ENCODE measurements around the gene LRBA.

LRBA gene

DNA sequence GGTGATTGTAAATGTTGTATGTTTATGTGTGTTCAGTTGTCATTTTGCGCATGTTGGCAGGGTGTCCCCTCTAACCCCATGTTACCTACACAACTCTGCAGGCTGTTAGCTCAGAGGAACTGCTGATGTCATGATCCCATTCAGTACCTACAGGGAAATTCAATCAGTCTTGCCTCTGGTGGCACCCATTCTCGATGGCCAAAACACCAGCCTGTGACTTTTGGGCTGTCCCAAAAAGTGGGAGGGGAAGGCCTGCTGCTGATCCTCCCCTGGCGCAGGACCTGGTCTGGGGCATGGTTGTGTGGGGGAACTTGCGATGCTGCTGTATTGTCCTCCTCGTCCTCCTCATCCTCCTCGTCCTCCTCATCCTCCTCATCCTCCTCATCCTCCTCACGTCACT lies 762.3 kb downstream of the LRBA start:
- DNase-seq, result no peak

DNA sequence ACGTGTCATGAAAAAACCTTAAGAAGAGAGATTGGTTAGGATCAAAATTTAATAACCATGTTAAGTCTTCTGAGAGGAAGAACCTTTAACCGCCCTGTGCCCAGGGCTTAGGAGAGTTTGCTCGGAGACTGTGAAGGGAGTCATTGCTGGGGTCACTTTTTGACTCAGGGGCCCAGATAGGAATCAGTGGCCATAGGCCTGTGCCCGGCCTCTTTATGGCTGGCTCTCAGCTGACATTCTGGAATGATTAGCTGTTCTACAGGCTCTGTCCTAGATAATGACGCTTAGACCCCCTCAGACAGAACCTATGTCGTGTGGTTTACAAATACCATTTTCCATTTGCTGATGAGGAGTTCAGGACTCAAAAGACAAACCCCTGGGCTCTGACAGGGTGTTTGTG lies 762.8 kb downstream of the LRBA start:
- DNase-seq, result no peak

DNA sequence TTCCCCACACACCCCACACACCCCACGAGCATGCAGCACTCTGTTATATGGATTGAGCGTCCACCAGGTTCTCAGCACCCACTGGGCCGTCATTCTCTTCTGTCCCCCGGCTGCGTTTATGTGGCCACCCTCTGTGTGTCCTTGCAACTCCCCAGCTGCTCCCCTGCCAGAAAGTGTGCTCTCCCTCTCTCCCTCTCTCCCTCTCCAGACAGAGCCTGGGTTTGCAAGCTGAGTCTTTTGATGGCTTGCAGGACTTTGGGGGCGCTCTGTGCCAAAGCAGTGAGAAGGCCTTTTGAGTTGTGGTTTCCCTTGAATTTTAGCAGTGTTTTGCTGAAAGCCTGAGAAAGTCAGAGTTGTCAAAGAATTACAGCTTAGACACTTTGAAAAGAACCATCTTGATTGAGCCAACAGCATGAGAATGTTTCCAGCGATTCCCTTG lies 763.3 kb downstream of the LRBA start:
- DNase-seq, result no peak

DNA sequence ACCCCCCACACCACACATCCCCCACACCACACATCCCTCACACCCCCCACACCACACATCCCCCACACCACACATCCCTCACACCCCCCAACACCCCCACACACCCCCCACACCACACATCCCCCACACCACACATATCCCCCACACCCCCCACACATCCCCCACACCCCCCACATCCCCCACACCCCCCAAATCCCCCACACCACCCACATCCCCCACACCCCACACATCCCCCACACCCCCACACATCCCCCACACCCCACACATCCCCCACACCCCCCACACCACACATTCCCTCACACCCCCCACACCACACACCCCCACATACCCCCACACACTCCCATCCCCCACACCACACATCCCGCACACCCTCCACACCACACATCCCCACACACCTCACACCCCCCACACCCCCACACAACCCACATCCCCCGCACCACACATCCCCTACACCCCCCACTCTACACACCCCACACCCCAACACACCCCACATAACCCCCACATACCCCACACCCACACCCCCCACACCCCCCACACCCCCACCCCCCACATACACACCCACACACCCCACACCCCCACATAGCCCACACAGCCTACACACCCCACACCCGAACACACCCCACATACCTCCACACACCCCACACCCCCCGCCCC lies 764.0 kb downstream of the LRBA start:
- DNase-seq, result no peak

DNA sequence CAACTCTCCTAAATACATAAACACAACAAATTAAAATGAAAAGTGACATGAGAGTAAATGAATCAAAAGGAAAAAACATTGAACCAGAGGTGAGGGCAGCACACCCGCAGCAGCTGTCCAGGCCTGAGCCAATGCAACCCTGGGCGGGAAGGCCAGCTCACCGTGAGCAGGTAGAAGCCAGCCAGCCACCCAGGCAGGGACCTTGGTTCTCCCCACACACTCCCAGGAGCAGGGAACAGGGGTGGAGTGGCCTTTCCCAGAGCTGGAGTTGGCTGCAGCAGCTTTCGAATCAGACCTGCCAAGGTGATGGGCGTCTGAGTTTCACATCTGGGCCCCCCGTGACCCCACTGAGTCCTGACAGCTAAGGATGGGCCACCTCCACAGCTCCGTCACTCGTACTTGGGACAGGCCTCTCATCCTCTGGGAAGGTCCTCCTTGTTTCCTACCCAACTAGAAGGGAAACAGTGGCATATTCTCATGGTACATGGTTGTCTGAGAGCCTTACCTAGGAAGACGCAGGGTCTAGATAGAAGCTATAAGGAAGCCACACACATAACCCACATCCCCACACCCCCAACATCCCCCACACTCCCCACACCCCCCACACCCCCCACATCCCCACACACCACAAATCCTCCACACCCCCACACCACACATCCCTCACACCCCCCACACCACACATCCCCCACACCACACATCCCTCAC lies 764.6 kb downstream of the LRBA start:
- no peak for DNase-seq

DNA sequence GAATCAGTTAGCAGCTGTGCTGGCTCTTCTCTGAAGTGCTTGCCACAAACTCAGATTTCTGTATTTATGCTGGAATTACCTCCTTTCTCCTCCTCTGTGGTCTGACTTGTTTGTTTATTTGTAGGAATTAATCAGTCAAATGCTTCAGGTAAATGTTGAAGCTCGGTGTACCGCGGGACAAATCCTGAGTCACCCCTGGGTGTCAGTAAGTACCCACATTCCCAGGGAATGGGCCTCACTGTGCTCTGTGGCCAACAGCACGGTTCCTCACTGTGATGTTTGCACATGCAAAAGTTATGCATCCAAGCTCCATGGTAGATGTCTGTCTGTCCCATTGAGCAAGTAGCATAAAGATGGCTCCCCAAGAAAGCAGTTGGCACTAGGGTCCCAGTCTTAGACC lies 766.9 kb downstream of the LRBA start:
- DNase-seq, result no peak

DNA sequence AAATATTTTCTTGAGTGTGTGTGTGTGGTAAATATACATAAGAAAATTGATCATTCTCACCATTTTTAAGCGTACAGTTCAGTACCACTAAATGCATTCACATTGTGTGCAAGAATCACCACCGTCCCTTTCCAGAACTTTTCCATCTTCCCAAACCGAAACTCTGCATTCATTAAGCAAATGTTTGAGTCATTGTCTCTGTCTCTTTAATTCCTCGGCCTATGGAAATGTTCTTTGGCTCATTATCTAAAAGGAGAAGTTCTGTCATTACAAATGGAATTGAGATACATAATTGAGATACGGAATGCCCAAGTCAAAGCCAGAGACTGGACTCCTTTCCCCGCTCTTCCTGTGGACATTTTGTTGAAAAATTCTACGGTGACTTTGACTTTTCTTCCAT lies 767.9 kb downstream of the LRBA start:
- DNase-seq, result no peak

DNA sequence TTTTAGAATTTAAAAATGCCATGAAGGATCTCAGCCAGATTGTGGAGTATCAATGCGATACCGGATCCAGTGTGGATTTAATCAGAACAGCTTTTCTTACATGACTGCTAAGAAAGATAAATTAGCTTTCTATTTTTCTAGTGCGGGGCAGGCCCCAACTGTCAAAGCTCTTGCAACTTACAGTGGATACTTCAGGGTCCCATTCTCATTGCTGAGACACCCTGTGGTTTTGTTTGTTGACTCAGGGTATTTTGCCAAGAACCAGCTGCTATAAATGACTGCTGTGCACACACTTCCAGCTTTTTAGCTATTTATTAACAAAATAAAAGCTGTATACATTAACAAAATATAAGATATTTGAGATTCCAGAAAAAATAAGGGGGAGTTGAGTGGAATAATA lies 770.5 kb downstream of the LRBA start:
- no peak for DNase-seq

DNA sequence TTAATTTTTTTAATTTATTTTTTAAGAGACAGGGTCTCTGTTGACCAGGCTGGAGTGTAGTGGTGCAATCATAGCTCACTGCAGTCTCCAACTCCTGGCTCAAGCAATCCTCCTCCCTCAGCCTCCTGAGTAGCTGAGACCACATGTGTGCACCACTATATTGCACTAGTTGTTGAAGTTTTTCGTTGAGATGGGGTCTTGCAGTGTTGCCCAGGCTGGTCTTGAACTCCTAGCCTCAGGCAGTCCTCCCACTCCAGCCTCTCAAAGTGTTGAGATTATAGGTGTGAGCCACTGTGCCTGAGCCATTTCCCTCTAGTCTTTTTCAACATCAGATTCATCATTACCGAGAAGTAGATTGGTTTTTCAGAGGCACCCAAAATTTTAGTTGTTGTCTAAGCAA lies 771.2 kb downstream of the LRBA start:
- DNase-seq, result no peak

DNA sequence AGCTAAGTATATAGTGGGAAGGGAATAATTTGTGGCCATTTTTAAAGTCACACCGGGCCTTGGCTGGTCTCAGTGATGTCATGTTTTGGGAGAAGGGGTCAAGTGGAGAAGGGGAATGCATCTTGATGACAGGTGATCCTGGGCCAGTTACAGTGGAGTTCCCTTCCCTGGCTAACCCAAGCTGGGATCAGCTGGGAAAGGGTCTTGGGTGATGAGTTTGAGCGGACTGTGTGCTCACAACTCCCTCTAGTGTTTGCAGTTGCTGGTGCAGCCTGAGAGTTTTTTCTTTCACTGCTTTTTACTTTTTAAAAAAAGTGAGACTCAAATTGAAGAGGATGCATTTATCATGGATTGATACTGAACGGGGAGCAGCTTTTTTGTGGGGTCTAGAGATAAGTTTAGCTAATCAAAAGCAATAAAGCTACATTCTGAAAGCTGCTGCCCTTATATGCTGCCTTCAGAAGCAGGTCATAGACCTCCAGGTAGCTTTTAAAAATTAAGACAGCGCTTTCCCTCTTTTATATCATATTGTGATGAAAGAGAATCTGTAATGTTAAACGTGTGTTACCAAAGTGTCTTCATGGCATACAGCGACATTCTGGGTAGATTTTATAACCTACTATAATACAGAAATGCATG lies 772.1 kb downstream of the LRBA start:
- DNase-seq, result peak; percentile 43

DNA sequence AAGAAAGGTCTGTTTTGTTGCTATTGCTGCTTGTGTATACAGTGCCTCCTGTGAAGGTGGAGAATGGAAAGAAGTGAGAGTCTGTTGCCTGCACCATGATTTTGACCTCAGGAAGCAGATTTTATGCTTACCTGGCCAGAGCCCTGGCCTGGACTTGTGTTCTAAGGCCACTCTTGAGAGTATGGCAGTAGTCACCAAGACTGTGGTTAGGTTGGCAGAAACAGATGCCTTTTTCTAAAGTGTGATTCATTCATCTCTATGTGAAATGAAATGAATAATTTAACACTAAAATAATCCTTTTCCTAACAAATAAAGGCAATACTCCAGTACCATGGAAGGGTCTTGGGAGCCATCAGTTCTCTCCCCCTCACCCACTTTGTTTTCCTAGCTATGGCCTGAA lies 775.1 kb downstream of the LRBA start:
- DNase-seq, result no peak

DNA sequence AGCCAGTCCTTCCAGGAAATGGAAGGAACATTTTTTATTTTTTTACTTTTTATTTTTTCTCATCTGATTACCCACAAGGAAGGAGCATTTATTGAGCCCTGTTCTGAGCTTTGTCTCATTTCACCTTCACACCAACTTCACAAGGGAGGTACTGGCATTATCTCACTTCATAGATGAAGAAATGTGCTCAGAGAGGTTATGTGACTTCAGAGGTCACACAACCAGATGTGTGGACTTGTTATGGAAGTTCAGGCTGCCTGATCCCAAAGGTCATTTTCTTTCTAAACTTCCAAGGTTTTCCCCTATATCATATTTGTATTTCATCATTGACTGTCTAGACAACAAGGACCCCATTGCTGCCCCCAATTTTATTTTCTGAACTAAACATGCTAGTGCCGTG lies 776.5 kb downstream of the LRBA start:
- no peak for DNase-seq

DNA sequence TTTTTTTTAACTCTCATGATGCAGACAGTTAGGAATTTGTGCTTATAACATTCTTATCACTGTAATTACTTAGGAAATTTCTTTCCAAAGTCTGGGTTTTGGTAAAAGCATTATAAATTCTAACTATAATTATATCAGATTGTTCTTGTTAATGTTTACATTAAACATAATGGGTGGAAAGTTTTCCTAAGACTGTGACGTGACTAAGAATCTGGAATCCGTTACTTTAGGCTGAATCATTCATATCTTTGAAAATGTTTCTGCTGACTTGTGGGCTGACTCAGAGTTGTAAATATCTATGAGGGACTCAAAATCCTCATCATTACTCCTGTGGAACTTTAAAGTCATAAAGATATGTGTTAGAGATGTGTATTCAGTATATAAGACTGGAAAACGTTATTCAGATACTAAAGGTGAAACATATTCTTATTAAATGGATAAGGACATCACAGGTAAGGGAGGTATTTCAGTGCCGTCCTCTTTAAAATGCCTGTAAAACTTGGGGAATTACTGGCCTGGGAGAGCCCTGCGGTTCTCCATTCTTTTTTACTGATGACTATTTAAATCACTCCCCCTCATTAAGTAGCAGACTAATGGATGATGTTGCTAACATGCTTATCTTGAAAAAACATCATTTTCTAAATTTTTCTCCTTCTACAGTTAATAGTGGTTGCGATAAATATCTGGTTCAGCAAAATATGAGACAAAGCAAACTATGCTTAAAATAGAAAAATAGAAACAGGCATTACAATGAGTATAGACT lies 777.8 kb downstream of the LRBA start:
- DNase-seq, result no peak

DNA sequence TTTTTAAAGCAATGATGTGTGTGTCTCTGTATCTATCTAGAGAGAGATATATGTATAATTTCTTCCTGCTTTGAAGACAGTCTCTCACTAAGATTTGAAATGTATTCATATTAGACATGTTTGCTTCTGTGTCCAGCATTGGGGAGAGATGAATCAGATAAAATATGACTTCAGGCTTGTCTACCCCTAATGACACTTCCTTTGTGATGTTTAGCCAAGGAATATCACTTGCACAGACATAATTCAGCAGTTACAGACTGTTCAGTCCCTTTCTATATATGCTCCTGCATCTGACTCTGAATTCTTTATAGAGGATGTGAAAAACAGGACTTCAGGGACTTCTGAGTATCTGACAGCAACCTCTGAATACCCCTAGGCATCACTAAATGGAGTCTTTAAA lies 778.5 kb downstream of the LRBA start:
- DNase-seq, result no peak

DNA sequence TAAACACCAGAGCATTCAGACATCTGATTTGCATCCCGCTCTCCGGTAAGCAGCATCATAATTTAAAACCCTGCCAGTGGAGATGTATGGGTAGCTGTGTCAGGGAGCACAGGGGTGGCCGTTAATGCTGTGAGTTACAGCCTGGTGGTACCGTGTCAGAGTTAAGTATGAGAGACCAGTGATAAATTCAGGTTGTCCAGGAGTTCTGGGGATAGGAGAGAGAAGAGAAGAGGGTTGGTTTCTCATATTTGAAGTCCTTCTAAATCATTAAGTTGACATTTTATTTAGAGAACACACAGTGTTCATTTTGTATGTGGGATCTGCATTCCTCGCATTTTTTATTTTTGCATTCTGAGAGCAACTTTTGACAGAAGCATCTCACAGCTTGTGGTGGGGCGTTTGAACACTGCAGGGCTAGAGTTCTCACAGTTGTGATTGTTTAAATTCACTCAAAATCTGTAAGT lies 779.2 kb downstream of the LRBA start:
- DNase-seq, result no peak

DNA sequence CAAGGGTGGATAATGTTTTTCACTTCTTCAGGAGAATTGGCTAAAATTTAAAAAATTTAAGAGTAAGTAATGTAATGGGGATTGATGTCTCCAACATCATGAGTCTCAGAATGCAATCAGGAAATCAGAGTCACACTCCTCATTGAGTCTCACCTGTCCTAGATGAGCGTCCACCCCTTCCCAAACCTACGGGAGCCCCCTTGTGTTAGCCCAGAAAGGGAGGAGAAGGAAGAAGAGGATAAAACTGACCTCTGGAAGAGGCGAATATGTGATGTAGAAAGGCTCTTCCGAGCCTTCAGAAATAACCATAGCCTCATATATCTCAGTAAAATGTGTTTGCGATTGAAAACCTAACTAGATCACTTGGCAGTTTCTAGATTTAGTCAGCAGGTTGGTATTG lies 779.8 kb downstream of the LRBA start:
- no peak for DNase-seq

DNA sequence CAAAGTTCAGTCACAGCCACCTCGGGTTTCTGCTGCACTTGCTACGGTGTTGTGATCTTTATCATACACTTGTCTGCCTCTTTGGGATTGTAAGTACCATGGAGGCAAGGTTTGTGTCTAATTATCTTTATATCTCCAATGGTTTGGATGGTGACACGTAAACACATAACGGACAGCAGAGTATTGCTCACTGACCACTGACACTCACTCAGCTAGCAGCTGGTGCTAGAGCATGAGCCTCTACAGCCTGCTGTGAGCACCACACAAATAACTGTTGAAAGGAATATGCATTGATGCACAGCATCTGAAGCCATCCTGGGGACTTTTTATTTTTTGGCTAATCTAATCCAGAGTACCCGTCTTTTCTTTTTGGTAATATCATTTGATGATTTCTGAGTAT lies 780.8 kb downstream of the LRBA start:
- DNase-seq, result no peak

DNA sequence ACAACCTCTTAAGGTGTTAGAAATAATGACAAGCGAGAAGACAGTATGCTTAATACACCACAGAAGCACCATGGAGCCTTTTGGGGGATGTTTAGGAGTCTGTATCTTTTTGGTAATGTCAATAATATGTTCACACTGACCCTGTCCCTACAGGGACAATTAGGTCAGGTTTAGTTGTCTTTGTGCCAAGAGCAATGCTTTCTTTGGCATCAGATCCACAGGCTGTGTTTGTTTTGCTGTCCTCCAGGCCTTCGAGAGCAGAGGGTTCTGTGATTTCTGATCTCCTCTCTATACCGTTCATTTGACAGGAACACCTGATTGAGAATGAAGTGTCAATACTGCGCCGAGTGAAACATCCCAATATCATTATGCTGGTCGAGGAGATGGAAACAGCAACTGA lies 783.1 kb downstream of the LRBA start:
- DNase-seq, result no peak

DNA sequence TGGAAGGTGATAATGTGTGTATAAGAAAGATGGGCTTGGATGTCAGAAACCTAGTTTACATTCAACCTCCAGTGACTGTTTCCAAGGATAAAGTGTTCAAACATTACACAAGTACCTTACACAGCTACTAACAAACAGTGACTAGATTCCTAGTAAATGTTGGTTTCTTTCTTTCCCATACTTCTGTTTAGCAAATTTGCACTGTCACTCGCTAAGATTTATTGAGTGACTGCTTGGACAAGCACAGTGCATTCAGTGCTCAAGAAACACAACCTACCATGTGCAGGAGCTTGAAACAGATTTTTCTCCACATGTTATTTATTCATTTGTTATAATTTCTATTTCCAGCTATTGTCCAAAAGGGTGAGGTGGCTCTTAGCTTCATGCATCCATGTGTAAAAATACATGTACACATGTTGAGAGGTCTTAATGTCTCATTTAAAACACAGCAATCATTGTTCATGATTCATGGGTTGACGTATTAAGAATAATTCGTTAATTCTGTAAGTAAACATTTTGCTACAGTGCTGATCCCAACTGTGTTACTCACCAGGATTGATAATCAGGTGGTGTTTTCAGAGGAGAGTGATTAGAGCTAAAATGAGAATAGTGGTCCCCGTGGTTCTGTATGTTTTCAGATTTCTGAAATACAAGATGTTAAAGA lies 783.8 kb downstream of the LRBA start:
- DNase-seq, result no peak

DNA sequence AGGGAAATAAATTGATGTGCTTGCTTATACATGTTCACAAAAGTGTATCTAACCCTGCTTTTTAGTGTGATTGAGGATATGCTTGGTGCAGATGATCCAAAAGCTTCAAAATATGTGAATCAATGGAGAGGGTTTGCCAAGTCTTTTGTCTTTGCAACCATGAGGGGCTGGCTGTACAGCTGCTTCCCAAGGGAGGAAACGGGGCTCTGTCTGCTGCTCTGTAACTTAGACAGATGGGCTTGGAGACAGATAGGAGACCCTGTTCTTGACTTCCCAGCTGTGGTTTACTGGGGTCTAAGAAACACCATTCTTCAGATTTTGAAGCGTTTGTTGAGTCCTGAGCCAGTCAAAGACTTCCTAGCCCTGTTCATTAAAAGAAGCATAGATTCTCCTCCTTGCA lies 784.5 kb downstream of the LRBA start:
- DNase-seq, result no peak

DNA sequence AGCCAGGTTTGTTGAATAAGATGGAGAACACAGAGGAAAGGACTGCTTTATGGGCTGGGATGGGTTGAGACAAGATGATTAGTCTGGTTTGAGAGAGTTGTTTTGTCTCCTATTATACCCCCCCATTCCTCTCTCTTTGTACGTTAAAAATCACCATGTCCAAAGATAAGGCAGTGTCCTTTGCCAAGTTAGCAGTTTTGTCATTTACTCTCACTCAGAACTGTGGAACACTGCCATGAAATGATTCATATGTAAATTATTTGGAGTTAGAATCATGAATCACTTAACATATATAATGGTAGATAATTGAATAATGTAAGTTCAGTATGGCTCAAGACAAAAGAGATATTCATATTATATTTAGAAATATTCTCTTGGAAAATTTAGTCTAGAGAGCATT lies 785.6 kb downstream of the LRBA start:
- DNase-seq, result no peak

DNA sequence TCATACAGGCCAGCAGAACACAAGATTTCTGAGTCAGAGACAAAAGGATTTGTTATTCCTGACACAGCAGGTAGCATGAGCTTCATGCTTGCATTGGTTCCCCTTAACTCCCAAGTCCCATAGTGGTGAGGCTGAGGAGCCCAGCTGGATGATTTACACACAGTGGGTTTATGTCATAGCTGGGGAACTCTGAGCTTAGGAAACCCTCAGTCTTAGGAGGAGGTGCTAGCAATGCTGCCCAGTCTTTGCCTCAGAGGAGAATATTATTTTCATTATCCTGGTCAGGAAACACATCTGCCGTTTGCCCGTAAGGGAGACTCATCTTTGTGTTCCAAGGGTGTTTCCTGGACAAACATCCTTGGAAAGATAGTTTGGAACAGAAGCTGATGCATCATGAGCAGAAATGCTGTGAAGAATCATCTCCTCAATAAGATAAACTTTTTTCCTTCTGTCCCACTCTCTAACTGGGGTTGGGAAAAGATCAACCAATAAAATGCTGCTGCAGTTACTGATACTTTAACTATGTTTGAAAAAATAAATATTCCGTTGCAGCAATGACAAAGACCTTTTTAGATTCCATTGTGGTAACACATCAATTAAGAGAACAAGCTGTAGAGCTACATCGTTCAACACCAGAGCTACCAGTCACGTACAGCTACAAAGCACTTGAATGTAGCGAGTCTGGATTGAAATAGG lies 790.0 kb downstream of the LRBA start:
- DNase-seq, result no peak

Measured in stimulated activated CD8-positive, alpha-beta memory T cell treated with anti-CD3 and anti-CD28 coated beads, Interleukin-4, amount 100 ng/mL, for 48 hours (primary cell).